Activated T-helper 17 cell treated with anti-CD3 and anti-CD28 coated beads, Interleukin-2, amount 50 U/mL, for 72 hours (primary cell): Measurements from ENCODE around the gene EYA3. TPM values are rescaled to one million over a fixed set of nuclear protein-coding genes. Genes with fewer than 3 reads are reported as not detected.
A peak's percentile ranks its signal among the peaks of the same experiment; 100 is the strongest.

Experiments used
- ATAC-seq: fragments of 150-1000 bp; cut with Tn5 transposase; replicated peaks from 2 replicates; pipeline ENCODE4 v1.10.0; 2021; ENCODE audit warnings: mild to moderate bottlenecking, moderate library complexity
- H3K27ac Mint-ChIP-seq: one replicate; pipeline ENCODE4 v1.8.0; 2022; ENCODE audit warnings: mixed read lengths
- H3K27me3 Mint-ChIP-seq: one replicate; pipeline ENCODE4 v1.8.0; 2022; ENCODE audit warnings: mixed read lengths
- H3K36me3 Mint-ChIP-seq: one replicate; pipeline ENCODE4 v1.8.0; 2022; ENCODE audit warnings: low read depth, mild to moderate bottlenecking, mixed read lengths
- H3K4me1 Mint-ChIP-seq: one replicate; pipeline ENCODE4 v1.8.0; 2022; ENCODE audit warnings: mixed read lengths
- H3K4me3 Mint-ChIP-seq: one replicate; pipeline ENCODE4 v1.8.0; 2022; ENCODE audit warnings: mild to moderate bottlenecking, mixed read lengths
- H3K9me3 Mint-ChIP-seq: one replicate; pipeline ENCODE4 v1.8.0; 2022; ENCODE audit warnings: mixed read lengths
- total RNA-seq, 2 donors: library from RNA; stranded (reverse); gene quantifications; one replicate each; pipeline ENCODE4 v1.2.3, GENCODE V29; 2022

EYA3 gene
- total RNA-seq, 2 donors from 2014 or later, result 33.7 to 40.8 TPM

GRCh38 chr1:28099050-28099769, 10.8 kb upstream of the EYA3 start:
- H3K27me3 Mint-ChIP-seq, result peaks cover 8% of the 10 kb centered on the region
- ATAC-seq, result no peak
- H3K4me3 Mint-ChIP-seq, result no peak overlapping the region
- H3K36me3 Mint-ChIP-seq, result no peaks in the 10 kb centered on the region
- H3K4me1 Mint-ChIP-seq, result no peaks in the 10 kb centered on the region
- H3K27ac Mint-ChIP-seq, result no peak overlapping the region
- H3K9me3 Mint-ChIP-seq, result no peaks in the 10 kb centered on the region

GRCh38 chr1:28097100-28097472, 8.7 kb upstream of the EYA3 start:
- H3K9me3 Mint-ChIP-seq, result no peaks in the 10 kb centered on the region
- no peak for ATAC-seq
- no peaks in the 10 kb centered on the region for H3K4me1 Mint-ChIP-seq
- peaks cover 8% of the 10 kb centered on the region for H3K27me3 Mint-ChIP-seq
- H3K27ac Mint-ChIP-seq, result no peak overlapping the region
- no peaks in the 10 kb centered on the region for H3K36me3 Mint-ChIP-seq
- H3K4me3 Mint-ChIP-seq, result no peak overlapping the region

GRCh38 chr1:28096210-28097099, 8.0 kb upstream of the EYA3 start:
- no peak for ATAC-seq
- no peaks in the 10 kb centered on the region for H3K36me3 Mint-ChIP-seq
- H3K27ac Mint-ChIP-seq, result no peak overlapping the region
- no peak overlapping the region for H3K4me3 Mint-ChIP-seq
- H3K27me3 Mint-ChIP-seq, result peaks cover 8% of the 10 kb centered on the region
- H3K4me1 Mint-ChIP-seq, result no peaks in the 10 kb centered on the region
- no peaks in the 10 kb centered on the region for H3K9me3 Mint-ChIP-seq

GRCh38 chr1:28091043-28091781, 2.8 kb upstream of the EYA3 start:
- peak; percentile 9 for ATAC-seq
- Mint-ChIP-seq H3K9me3 (no peaks in the 10 kb centered on the region), H3K27me3 (peaks cover 2% of the 10 kb centered on the region), H3K4me1 (peaks cover 23% of the 10 kb centered on the region), H3K4me3 (peak overlapping the region; percentile 34), H3K27ac (peak overlapping the region; percentile 11), H3K36me3 (no peaks in the 10 kb centered on the region)

- H3K27ac Mint-ChIP-seq, result peak overlapping the region; percentile 96
- H3K4me1 Mint-ChIP-seq, result peaks cover 23% of the 10 kb centered on the region
- no peaks in the 10 kb centered on the region for H3K36me3 Mint-ChIP-seq
- no peaks in the 10 kb centered on the region for H3K9me3 Mint-ChIP-seq
- no peaks in the 10 kb centered on the region for H3K27me3 Mint-ChIP-seq
- H3K4me3 Mint-ChIP-seq, result peak overlapping the region; percentile 99
- ATAC-seq, result no peak
Measured at GRCh38 chr1:28087614-28088167, 719 bp downstream of the EYA3 start.

- no peaks in the 10 kb centered on the region for H3K36me3 Mint-ChIP-seq
- H3K4me1 Mint-ChIP-seq, result peaks cover 23% of the 10 kb centered on the region
- H3K27ac Mint-ChIP-seq, result peak overlapping the region; percentile 96
- no peaks in the 10 kb centered on the region for H3K27me3 Mint-ChIP-seq
- peak overlapping the region; percentile 99 for H3K4me3 Mint-ChIP-seq
- no peak for ATAC-seq
- H3K9me3 Mint-ChIP-seq, result no peaks in the 10 kb centered on the region
Measured at GRCh38 chr1:28086651-28087050, 1.8 kb downstream of the EYA3 start.

GRCh38 chr1:28085129-28085528, 3.3 kb downstream of the EYA3 start:
- Mint-ChIP-seq H3K9me3 (no peaks in the 10 kb centered on the region), H3K27ac (no peak overlapping the region), H3K4me3 (no peak overlapping the region), H3K27me3 (no peaks in the 10 kb centered on the region), H3K4me1 (peaks cover 16% of the 10 kb centered on the region), H3K36me3 (peaks cover 11% of the 10 kb centered on the region)
- ATAC-seq, result no peak

GRCh38 chr1:28083876-28084275, 4.5 kb downstream of the EYA3 start:
- ATAC-seq, result no peak
- Mint-ChIP-seq H3K4me3 (no peak overlapping the region), H3K27me3 (no peaks in the 10 kb centered on the region), H3K36me3 (peaks cover 23% of the 10 kb centered on the region), H3K27ac (no peak overlapping the region), H3K4me1 (peaks cover 15% of the 10 kb centered on the region), H3K9me3 (no peaks in the 10 kb centered on the region)

GRCh38 chr1:28078680-28079626, 9.5 kb downstream of the EYA3 start:
- H3K4me3 Mint-ChIP-seq, result no peak overlapping the region
- ATAC-seq, result peak; percentile 48

GRCh38 chr1:28078262-28078661, 10.1 kb downstream of the EYA3 start:
- no peak overlapping the region for H3K4me3 Mint-ChIP-seq
- no peak overlapping the region for H3K27ac Mint-ChIP-seq
- no peaks in the 10 kb centered on the region for H3K9me3 Mint-ChIP-seq
- peaks cover 39% of the 10 kb centered on the region for H3K36me3 Mint-ChIP-seq
- no peaks in the 10 kb centered on the region for H3K27me3 Mint-ChIP-seq
- peaks cover 13% of the 10 kb centered on the region for H3K4me1 Mint-ChIP-seq
- no peak for ATAC-seq

More at GRCh38 chr1:28078680-28079626, 9.5 kb downstream of the EYA3 start:
- H3K9me3 Mint-ChIP-seq, result no peaks in the 10 kb centered on the region
- H3K4me1 Mint-ChIP-seq, result peaks cover 13% of the 10 kb centered on the region
- H3K36me3 Mint-ChIP-seq, result peaks cover 39% of the 10 kb centered on the region
- H3K27ac Mint-ChIP-seq, result no peak overlapping the region
- no peaks in the 10 kb centered on the region for H3K27me3 Mint-ChIP-seq

- ATAC-seq, result no peak
- H3K36me3 Mint-ChIP-seq, result peaks cover 26% of the 10 kb centered on the region
- no peaks in the 10 kb centered on the region for H3K9me3 Mint-ChIP-seq
- H3K4me1 Mint-ChIP-seq, result peaks cover 13% of the 10 kb centered on the region
- no peaks in the 10 kb centered on the region for H3K27me3 Mint-ChIP-seq
- no peak overlapping the region for H3K4me3 Mint-ChIP-seq
- peak overlapping the region; percentile 8 for H3K27ac Mint-ChIP-seq
Measured at GRCh38 chr1:28074892-28075511, 13.4 kb downstream of the EYA3 start.

GRCh38 chr1:28073867-28074266, 14.5 kb downstream of the EYA3 start:
- H3K27me3 Mint-ChIP-seq, result no peaks in the 10 kb centered on the region
- H3K9me3 Mint-ChIP-seq, result no peaks in the 10 kb centered on the region
- H3K36me3 Mint-ChIP-seq, result peaks cover 15% of the 10 kb centered on the region
- ATAC-seq, result no peak
- no peak overlapping the region for H3K27ac Mint-ChIP-seq
- H3K4me1 Mint-ChIP-seq, result peaks cover 19% of the 10 kb centered on the region
- H3K4me3 Mint-ChIP-seq, result no peak overlapping the region

- no peak for ATAC-seq
- peaks cover 6% of the 10 kb centered on the region for H3K36me3 Mint-ChIP-seq
- H3K9me3 Mint-ChIP-seq, result no peaks in the 10 kb centered on the region
- peaks cover 22% of the 10 kb centered on the region for H3K4me1 Mint-ChIP-seq
- H3K27ac Mint-ChIP-seq, result no peak overlapping the region
- no peak overlapping the region for H3K4me3 Mint-ChIP-seq
- no peaks in the 10 kb centered on the region for H3K27me3 Mint-ChIP-seq
Measured at GRCh38 chr1:28071813-28072212, 16.6 kb downstream of the EYA3 start.
